WTC11 (cell line): ENCODE data around the gene AGO3.

Source experiments
- CTCF ChIP-seq: fragments of 200-600 bp; IDR thresholded peaks from 2 replicates; pipeline ENCODE4 v1.8.0; 2022; ENCODE audit warnings: antibody characterized with exemption
- ESRRA ChIP-seq: sonication (generic); formaldehyde crosslinking; IDR thresholded peaks from 2 replicates; pipeline ENCODE4 v1.8.1; 2022; ENCODE audit warnings: mild to moderate bottlenecking, missing genetic modification reagents, borderline replicate concordance
- NR1H2 ChIP-seq: sonication (generic); formaldehyde crosslinking; IDR thresholded peaks from 2 replicates; pipeline ENCODE4 v1.9.0; 2021; ENCODE audit warnings: mild to moderate bottlenecking, moderate library complexity, missing genetic modification reagents
- TF ChIP-seq, protein P1 (sequence below): sonication (generic); formaldehyde crosslinking; IDR thresholded peaks from 2 replicates; pipeline ENCODE4 v1.8.0; 2023; ENCODE audit warnings: missing genetic modification reagents

GRCh38 chr1:35894183-35894582, 36.7 kb upstream of the AGO3 start:
- TF ChIP-seq CTCF (no peak), NR1H2 (no peak), ESRRA (CRISPR knock-in tag) (no peak)
- TF ChIP-seq, protein P1, sequence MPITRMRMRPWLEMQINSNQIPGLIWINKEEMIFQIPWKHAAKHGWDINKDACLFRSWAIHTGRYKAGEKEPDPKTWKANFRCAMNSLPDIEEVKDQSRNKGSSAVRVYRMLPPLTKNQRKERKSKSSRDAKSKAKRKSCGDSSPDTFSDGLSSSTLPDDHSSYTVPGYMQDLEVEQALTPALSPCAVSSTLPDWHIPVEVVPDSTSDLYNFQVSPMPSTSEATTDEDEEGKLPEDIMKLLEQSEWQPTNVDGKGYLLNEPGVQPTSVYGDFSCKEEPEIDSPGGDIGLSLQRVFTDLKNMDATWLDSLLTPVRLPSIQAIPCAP (CRISPR knock-in tag), result no peak
